Stimulated activated CD4-positive, alpha-beta T cell treated with anti-CD3 and anti-CD28 coated beads, Interleukin-12 subunit alpha, Interleukin-12 subunit beta, amount 100 ng/mL, for 48 hours (primary cell): ENCODE data around the gene NPTN.

Experiments
- DNase-seq, 3 donors: peaks; one replicate each; pipeline ENCODE4 v3.0.0-alpha.2; 2020; ENCODE audit warnings: low read depth in 2 of 3, low spot score in 1 of 3

The NPTN gene

DNA sequence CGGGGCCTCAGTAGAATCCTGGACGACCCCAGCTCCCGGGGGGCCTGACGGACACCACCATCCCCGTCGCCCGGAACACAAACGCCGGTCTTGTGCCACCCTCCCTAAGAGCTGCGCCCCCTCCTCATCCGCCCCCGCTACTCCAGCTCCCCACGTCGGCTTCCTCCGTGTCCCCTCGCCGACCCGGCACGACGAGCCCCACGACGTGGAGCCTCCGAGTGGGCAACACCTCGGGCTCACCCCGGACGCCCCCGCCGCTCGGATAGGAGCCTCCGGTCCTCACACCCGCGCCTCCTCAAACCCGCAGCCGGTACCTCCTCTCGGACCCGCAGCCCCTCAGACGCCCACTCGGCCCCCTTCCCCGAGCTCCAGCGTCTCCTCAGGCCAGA is 525 bp downstream of the NPTN start:
- DNase-seq = no peak

DNA sequence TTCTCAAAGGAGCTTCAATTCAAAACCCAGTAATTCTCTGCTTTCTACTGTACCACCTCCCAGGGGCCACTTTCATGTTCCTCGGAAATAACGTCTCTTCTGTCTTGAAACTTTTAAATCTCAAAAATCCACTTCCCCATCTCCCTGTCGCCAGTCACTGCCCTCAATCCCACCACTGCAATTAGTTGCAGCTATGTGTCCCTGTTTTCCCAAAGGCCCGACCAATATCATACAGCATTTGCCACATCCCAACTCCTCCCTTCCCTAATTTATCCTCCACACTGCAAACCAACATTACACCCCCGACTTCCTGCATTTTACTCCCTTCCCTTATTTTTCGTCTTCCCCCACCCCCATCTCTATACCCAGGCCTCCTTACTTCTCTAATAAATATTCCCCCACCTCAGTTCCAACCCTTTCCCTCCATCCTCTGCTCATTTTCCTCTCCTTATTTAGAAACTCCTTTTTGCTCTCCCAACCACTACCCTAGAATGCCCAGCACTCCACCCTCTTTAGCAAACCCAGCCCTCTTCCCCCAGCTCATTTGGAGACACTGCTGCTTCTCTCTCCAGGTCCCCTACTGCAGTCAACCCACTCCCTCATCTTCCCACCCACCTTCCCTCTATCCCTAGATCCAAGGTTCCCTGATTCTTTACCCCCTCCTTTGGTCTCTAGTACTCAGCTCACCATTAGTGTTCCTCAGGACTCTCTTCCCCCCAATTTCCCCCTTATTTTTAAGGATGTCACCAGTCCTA is 1.1 kb downstream of the NPTN start:
- DNase-seq = no peak

DNA sequence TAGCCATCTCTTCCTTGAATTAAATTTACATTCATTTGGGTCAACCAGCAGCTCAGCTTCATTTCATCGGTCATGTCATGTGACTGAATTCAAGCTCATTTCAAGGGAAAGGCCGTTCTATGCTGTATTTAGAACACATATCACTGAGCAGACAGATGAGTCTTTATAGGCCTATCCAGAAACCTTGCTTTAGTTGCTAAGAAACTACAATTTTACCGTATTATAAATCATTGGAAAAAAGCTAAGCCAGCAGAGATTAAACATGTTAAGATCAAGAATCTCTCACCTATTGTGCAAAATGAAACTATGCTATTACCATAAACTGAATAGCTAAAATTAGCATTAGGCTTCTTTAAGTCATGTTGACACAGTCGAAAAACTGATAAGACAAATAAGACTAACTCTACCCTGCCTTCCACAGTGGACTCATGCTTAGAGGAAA is 2.2 kb downstream of the NPTN start:
- DNase-seq = no peak

DNA sequence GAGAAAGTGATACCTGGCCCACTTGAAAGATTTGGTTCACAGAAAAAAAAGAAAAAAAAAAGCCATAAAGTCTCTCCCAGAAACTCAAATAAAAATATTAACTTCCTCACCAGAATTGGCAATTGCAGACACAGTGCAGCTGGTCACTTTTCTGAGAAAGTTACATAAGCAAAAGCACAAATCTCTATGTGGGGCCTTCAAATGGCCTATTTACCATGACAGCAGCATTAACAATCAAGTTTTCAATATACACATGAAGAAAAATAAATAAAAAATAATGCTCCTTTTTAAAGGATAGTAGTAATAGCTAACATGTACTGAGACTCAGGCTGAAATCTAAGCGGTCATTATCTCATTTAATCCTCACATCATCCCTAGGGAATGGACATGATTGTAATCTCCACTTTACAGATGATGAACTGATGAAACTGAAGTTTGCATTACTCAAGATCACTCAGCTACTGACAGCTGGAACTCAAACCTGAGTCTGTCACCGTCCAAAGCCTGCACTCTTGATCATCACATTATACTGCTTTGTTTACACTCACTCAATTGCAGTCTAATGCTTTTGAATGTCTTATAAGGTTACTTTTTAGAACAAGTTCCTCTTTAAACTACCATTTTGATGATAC is 3.3 kb downstream of the NPTN start:
- DNase-seq = no peak

DNA sequence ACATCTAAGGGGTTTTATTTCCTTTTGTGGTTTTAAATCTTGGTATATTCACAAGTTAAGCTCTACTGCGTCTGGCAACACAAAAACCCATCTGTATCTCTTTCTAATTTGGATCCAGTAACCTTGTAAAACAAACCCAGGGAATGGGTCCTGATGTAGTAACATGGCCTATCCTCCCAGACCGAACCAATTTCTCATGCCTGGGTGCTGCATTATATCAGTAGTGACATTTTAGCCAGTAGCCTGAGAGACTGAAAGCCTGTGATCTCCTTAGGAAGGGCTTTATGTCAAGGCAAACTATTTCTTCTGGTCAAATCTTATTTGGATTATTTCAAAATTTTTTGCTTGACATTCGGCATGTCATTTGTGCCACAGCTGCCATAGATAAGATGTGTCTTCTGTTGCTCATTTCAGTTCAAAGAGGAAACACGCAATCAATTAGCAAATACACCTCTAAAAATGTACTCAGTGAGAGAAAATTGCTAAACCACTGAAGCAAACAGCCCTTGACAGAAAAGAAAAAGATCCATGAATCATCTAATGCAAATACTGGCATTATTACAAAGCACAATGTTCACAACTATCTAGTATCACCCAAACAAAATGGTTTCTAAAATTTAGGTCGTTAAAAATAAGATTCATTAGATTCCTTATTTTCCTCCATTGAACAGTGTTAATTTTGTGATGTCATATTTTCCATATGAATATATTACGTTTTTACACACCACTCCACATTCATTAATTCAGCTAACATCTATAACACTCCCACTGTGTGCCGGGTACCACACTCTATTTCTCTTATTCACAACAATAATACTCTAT is 4.0 kb downstream of the NPTN start:
- no peak for DNase-seq

DNA sequence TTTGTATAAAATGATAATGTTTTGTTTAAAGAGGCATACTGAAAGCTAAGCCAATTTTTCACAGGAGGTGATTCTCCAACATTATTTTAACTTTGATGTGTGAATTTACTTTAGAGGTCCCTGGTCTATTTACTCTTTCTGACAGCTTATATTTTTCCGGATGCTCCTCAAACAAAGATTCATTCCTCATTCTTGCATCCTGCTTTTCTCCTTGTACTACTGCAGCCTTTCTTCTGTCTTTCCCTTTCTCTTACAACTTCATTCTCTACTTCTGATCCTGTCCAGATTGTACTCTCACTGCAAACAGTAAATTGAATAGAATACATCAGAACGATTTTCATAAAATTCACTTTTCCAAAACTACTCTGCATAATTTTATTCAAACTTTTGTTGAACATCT is 5.1 kb downstream of the NPTN start:
- no peak for DNase-seq

DNA sequence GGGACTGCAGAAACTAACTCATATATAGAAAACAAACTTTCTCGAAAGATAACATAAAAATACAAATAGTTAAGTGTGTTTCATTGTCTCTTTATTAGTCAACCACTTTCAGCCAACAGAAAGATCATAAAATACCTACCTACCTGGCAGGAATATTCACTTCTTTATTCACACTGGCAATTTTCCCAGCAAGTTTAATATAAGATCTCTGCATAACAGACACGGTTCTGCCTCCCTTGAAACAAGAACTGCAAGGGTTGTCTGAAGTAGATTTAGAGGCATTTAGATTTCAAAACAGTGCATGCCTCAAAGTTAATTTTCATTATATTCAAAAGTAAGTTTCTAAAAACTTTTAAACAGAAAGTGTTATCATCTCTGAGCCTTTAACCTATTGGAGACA is 7.1 kb downstream of the NPTN start:
- no peak for DNase-seq

DNA sequence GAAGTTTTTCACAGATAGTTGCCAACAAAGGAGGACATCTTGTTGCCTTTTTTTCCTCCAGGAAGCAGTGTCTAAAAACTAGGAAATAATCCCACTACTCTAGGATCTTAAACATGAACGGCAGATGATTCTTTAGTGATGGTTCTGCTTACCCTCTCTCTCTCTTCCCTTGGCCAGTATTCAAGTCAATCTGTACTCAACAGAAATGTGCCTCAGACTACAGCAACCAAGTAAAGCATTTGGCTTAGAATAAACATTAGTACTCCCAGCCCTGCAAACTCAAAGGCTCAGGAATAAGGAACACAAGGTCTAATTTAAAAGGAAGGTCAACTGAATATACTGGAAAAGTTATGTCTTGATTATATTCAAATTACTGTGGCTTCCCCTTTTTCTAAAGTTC is 8.7 kb downstream of the NPTN start:
- no peak for DNase-seq

DNA sequence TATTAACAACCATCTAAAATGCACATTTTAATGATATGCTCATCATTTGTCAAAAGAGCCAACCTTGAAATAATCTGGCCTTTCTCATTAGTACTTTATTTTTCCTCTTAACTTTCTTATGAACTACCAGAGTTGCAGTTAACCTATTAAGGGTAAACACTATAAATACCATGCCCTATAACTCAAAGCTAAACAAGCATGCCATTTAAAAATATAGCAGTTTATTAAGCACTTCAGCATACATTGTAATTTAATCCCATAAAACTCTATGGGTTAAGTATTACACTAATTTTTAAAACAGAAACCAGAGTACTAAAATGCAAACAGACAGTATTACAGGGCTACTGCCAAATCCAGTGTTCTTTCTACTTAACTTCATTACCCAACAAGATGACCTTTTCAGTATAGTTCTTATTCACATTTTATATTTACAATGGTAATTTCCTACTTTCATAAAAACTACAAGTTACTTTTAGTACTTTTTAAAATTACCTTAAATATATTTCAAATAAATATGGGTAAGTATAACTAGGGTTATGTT is 11.8 kb downstream of the NPTN start:
- DNase-seq = no peak

DNA sequence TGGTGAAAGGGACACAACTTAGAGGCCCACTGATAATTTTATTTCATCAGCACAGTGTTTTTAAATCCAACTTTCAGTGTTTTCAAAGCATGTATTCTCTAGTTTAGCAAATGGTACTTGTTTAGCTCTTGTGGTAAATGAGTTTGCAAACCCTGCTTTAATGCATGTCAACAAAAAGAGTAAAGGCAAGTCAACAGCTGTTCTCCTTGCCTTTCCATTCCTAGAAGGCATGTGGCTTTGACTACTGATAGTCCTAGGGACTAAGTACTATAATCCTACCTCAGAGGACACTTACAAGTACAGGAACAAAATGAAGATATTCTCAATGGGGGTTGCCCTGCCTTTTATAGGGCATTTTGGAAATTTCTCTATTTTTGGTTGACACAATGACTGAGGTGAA is 13.1 kb downstream of the NPTN start:
- no peak for DNase-seq

DNA sequence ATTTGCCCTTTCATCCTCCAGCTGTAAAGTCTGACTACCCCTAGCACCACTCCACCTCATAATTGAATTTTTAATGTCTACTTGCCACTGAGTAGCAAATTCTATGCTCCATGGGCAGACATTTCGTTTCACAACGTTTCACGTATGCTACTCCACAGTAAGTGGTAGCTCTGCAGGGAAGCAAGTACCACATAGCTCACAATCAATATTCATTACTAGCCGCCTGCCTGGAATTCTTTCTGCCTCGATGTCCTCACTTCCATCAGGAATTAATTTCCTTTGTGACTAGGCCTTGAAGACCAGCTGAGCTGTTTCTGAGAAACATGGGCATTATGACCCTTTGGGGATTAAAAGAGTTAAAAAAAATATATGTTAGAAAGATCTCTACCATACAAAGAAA is 15.3 kb downstream of the NPTN start:
- DNase-seq = no peak

DNA sequence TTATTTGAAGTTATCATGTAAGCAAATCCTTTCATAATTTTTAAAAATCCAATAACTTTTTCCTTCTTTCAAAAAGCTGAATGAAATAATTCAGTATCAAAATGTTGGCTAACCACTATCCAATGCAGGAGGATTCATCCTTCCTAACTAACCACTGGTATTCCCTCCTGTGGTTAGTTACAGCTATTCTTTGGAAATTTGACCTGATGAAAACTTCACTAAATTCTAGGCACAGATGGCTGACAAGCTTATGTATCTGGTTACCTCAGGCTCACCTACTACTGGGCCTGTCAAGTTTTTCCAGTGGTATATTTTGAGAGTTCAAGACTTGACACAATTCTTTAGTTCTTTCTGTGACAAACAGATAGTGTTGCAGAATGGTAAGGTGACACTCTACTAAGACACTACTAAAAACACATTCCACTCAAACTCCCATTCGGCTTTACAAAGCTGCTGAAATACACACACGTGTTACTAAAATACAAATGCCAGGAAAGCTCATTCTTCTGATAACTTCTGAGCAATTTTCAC is 15.8 kb downstream of the NPTN start:
- no peak for DNase-seq

DNA sequence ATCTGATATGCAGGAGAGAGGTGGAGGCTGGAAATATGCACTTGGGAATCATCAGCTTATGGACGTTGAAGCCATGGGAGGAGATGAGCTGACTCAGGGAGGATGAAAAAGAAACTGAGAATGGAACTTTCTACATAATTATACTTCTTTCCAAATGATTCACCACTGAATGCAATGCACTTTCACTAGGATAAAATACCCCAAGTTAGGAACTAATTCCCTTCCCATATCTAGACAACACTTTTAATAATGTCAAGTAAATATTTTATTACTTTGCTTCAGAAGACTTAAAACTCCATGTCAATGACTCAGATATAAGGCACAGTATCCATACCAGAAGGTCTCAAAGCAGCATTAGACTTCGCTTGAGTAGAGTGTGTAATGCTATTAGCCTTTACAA is 24.2 kb downstream of the NPTN start:
- no peak for DNase-seq

DNA sequence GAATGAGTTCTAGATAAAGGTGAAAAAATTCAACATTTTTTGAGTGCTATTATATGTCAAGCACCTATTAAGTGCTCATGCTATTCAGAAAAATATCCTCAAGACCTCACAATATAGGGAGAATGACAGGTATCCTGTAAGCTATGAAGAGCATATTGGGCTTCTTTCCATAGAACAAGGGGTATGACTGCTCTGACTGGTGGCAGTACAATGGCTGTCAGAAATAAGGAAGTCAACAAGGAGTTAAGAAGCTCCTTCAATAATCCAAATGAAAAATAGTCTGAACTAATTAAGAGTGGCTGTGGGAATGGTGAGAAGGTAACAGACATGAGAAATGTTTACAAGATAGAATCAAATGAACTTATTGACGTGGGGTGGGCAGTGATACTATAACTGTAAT is 24.7 kb downstream of the NPTN start:
- no peak for DNase-seq

DNA sequence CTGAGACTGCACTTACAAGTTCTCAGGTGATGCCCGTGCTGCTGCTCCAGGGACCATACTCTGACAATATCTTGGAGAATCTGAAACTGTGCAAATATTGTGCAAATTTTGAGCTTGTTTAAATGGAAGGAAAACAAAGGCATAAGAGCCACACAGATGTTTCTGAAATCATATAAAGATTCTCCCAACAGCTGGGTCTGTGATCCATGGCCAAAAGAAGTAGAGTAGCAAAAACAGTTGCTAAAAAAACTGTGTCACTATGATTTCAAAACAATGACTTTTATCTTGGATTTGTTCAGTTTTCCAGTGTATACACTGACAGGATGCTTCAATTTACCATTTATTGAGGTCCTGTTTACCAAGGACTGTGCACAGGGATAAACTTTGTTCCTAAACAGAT is 25.3 kb downstream of the NPTN start:
- DNase-seq = no peak

DNA sequence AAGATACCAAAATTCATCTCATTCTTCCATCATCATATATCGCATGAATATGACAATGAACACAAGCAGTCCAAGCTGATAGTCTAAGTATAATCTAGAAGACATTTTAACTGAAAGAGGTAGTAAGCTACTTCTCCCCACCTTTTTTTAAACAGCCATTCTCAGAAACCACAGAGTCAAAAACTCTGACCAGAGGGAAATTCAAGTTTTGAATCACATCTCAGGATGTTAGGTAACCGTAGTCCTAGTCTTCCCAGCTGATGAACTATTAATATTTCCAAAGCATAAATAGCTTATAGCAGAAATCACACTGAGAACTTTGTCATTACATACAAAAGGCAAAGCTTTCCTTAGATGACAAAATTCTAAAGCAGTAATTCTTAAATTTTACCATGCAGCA is 25.8 kb downstream of the NPTN start:
- no peak for DNase-seq

DNA sequence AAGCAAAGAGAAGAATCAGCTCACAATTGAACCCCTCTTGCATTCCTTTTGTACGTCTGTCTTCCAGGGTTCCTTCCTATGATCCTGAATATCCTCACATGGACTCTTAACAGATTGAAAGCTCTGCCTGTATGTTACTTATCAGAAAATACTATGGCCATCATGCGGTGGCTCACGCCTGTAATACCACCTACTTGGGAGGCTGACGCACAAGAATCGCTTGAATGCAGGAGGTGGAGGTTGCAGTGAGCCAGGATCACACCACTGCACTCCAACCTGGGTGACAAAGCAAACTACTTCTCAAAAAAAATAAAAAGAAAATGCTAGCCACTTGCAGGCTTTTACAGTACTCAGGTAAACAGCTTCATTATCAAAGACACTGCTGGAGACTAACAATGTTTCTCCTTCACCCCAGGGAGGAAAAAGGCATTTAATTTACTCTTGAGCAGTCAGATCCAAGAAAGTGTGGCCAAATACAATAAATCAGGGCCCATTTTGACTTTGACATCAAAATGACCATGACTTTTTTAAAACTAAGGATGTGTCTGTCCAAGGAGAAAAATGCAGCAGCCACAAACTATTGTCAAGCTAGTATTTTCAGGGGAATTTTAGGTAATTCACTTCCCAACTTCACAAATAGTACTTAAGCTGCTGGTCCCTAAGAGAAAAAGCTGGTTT is 27.3 kb downstream of the NPTN start:
- no peak for DNase-seq

DNA sequence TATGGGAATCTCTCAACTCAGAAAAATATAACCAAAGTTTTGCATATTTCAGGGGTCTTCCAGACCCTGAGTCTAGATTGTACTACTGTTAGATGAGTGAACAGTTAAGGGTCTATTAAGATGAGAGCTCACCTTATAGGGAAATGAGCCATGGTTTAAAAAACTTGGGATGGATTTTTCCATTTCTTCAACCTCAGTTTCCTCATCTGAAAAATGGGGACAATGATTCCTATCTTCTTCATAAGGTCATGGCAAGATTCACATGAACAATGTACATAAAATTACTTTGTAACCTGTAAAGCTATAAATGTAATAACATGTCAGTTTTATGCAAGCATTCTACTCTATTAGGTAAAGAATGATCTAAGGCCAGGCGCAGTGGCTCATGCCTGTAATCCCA is 28.7 kb downstream of the NPTN start:
- no peak for DNase-seq

DNA sequence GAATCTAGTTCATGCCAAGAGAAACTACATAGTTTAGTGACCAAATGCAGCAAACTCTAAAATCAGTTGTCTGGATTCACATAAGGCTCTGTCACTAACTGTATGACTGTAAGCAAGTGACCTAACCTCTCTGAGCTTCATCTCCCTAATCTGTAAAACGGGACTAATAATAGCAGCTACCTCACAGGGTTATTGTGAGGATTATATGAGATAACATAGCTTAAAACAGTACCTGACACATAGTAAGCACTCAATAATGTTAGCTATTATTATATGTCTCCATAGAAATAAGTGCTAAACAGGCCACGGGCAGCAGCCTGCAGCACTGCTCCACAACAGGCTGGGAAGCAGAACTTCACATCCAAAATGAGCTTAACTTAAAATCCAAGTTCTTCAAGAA is 30.2 kb downstream of the NPTN start:
- DNase-seq = no peak

DNA sequence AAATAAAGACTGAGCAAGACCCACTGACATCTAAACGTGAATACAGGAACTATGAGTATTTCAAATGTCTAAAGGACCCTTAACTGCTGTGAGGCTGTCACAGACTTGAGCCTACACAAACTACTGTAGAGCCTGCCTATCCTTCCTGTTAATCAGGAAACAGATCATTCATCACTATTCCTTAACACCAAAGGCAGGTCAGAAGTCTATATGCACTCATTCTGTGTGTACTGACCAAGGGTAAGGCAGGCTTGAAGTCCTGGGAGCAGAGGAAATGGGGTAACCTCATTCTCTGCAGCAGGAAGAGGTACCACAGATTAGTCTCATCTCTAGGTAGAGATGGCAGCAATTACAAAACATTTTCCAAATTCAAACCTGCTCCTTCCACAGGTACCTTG is 30.7 kb downstream of the NPTN start:
- no peak for DNase-seq
